GM23248 (cell line): ENCODE data around the gene RNF130.

Source experiments
- EZH2 ChIP-seq: fragments of 200-600 bp; sonication (generic); IDR thresholded peaks from 2 replicates; pipeline ENCODE4 v1.6.1; 2018; ENCODE audit warnings: antibody characterized with exemption, mild to moderate bottlenecking; ENCODE audit not compliant: insufficient read depth, poor library complexity, severe bottlenecking
- EZH2phosphoT487 ChIP-seq: fragments of 200-600 bp; sonication (generic); IDR thresholded peaks from 2 replicates; pipeline ENCODE4 v1.6.1; 2018; ENCODE audit warnings: antibody characterized with exemption, moderate library complexity, mild to moderate bottlenecking, low read depth; ENCODE audit not compliant: insufficient read depth

DNA sequence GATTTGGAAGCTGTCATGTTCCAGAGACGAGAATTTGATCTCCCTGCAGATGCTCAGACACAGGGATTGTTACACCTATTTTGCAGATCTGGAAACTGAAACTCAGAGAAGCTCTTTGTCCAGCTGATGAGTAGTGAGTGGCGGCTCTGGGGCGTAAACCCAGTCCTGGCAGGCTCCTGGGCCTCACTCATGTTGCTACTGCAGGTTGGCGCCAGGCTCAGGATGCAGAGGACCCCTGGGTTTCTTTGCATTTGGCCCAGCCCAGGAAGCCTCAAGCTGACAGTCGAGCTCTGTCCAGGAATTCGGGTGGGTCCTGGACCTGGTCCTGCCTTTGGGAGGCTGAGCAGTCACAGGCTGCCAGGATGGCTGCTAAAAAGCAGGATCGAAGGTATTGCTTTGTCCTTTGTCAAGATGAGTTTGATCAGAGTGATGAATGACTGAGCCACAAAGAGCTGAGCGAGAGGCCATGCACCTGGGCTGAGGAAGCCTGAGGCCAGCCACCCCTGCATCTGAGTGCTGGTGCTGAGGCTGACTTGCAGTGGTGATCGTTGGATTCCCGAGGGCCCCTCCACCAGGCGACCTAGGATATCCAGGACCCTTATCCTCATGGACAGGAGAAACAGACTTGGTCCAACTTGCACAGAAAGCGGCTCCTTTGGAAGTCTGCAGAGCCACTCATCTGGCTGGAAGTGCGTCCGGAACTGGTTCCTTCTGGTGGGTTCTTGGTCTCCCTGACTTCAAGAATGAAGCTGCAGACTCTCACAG lies 8.3 kb upstream of the RNF130 start:
- no peak for TF ChIP-seq EZH2
- TF ChIP-seq EZH2phosphoT487: no peak
